PC-9 (cell line): ENCODE results near the gene CPN2.

Source experiments
- CTCF ChIP-seq: fragments of 200-600 bp; sonication (generic); conservative IDR thresholded peaks from 2 replicates; pipeline ENCODE4 v1.6.1; 2017; ENCODE audit warnings: mixed run types, antibody characterized with exemption, mild to moderate bottlenecking, moderate library complexity
- EZH2 ChIP-seq: fragments of 200-600 bp; sonication (generic); IDR thresholded peaks from 2 replicates; pipeline ENCODE4 v1.8.0; 2017; ENCODE audit warnings: antibody characterized with exemption, low read depth

DNA sequence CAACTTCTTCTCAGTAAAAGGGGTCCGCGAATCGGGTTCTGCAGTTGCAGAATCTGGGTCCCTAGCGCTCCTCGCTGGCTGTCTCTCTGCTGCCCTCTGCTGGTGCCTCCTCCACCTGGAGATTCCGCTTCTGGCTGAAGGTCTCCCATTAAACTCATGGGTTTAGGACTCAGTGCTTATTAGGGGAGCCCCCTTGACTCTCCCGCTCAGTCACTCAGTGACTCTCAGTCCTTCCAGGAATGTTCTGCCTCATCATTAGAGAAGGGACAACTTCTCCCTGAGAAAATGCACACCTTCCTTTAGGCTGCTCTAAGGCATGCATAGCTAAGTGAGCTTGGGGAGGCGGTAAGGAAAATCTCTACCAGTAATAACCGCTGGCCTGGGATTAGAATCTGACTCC, 7.1 kb downstream of the CPN2 start:
- TF ChIP-seq CTCF (peak; percentile 99), EZH2 (no peak)
